ENCODE measurements around the gene ZNF407.

DNA sequence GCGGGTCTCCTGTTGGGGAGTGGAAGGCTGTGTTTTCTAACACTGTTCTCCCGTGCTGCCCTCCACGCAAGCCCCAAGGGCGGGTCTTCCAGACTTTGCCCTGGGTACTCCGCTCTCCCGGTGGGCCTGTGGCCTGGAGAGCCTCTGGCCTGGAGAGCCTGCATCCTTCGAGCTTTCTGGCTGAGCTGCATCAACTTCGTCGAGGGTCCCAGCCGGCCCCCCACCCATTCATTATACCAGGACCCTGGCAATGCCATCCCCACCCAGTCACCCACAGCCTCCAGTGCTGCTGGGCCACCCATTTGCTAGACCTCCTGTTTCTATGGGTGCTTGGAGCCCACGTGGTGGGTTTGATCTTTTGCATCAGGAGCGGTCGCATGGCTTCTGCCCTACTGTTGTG lies 509.1 kb downstream of the ZNF407 start:
- TF ChIP-seq, protein P1, sequence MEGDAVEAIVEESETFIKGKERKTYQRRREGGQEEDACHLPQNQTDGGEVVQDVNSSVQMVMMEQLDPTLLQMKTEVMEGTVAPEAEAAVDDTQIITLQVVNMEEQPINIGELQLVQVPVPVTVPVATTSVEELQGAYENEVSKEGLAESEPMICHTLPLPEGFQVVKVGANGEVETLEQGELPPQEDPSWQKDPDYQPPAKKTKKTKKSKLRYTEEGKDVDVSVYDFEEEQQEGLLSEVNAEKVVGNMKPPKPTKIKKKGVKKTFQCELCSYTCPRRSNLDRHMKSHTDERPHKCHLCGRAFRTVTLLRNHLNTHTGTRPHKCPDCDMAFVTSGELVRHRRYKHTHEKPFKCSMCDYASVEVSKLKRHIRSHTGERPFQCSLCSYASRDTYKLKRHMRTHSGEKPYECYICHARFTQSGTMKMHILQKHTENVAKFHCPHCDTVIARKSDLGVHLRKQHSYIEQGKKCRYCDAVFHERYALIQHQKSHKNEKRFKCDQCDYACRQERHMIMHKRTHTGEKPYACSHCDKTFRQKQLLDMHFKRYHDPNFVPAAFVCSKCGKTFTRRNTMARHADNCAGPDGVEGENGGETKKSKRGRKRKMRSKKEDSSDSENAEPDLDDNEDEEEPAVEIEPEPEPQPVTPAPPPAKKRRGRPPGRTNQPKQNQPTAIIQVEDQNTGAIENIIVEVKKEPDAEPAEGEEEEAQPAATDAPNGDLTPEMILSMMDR (IDR thresholded peaks at IDR 0.05; ENCODE audit: insufficient read depth, low read length, poor library complexity, severe bottlenecking) = no peak
- no peak for TF ChIP-seq EZH2phosphoT487 (conservative IDR thresholded peaks at IDR 0.05; ENCODE audit: low read length)
